Breast epithelium (tissue), 4 donors: ENCODE data around the gene TCF4. TPM values are rescaled to one million over a fixed set of nuclear protein-coding genes. Genes with fewer than 3 reads are reported as not detected.

ENCODE experiments used
- DNase-seq, 2 donors: peaks; one replicate each; pipeline ENCODE4 v3.0.0-alpha.2; 2019; ENCODE audit warnings: low spot score in 2 of 2
- H3K27ac ChIP-seq, 2 donors: fragments of 200-600 bp; sonication (generic) in 1 of 2; one replicate each; pipeline ENCODE4 v1.5.1; 2016 to 2019; ENCODE audit warnings: mild to moderate bottlenecking in 1 of 2
- H3K27me3 ChIP-seq, 2 donors: fragments of 200-600 bp; sonication (generic) in 1 of 2; one replicate each; pipeline versions ENCODE4 v1.5.1 to v1.6.0; 2017 to 2019; ENCODE audit warnings: control low read depth in 1 of 2, mild to moderate bottlenecking in 1 of 2
- H3K36me3 ChIP-seq: fragments of 200-600 bp; one replicate; pipeline ENCODE4 v1.5.1; 2019
- H3K4me1 ChIP-seq, 2 donors: fragments of 200-600 bp; sonication (generic); one replicate each; pipeline ENCODE4 v1.5.1; 2016 to 2019; ENCODE audit warnings: control low read depth in 1 of 2
- H3K4me3 ChIP-seq, 3 donors: fragments of 200-600 bp; sonication (generic); 1 replicate in 2 of 3; 2 replicates in 1 of 3; pipeline ENCODE4 v1.5.1; 2016 to 2019; ENCODE audit warnings: mild to moderate bottlenecking in 3 of 3, moderate library complexity in 2 of 3
- H3K9me3 ChIP-seq, 2 donors: fragments of 200-600 bp; sonication (generic) in 1 of 2; one replicate each; pipeline ENCODE4 v1.5.1; 2016 to 2019; ENCODE audit warnings: control low read depth in 1 of 2
- POLR2A ChIP-seq: fragments of 450-650 bp; IDR thresholded peaks from one replicate; pipeline ENCODE4 v1.6.1; 2016; ENCODE audit warnings: antibody characterized with exemption, mild to moderate bottlenecking, moderate library complexity
- POLR2AphosphoS5 ChIP-seq, 3 donors: sonication (generic); formaldehyde crosslinking; IDR thresholded peaks; one replicate each; pipeline ENCODE4 v1.6.1; 2017; ENCODE audit warnings: antibody characterized with exemption in 3 of 3
- intact Hi-C: fragments of 100-400 bp; cut with DNase I; formaldehyde crosslinking; loops from one replicate; pipeline ENCODE4 v1.15.1; 2023; ENCODE audit warnings: low total_unique reads
- total RNA-seq, 3 donors: library from RNA; depleted of rRNA; stranded (reverse); fragments of >200 nt; gene quantifications; one replicate each; pipeline ENCODE4 v1.1.0, GENCODE V29; 2016
- TF ChIP-seq, protein P1 (sequence below), 3 donors: fragments of 450-650 bp; IDR thresholded peaks; one replicate each; pipeline ENCODE4 v1.5.1; 2016 to 2017; ENCODE audit warnings: antibody characterized with exemption in 3 of 3, mild to moderate bottlenecking in 3 of 3, moderate library complexity in 3 of 3

TCF4 gene
- total RNA-seq, 3 donors from 2014 or later: 79.6 to 133 (median 114) TPM

DNA sequence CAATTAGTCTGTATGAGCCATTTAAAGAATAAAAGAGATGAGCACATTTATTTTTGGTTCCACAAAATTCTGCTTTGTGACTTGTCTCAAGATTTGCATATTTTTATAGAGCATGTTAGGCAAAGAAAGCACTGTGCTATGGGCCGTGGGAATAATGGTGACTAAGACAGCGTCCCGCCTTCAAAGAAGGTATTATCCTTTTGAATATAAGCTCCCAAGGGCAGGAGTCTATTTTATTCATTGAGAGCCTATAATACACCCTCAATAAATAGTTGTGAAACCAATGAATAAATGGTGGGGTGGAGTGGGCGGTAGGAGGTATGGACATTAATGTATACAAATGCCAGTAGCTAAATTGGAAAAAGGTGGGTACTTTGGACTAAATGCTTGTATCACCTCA lies 20.5 kb upstream of the TCF4 start:
- no peaks in the 10 kb centered on the region for H3K4me1 ChIP-seq
- H3K27ac ChIP-seq: no peak overlapping the region
- TF ChIP-seq, protein P1, sequence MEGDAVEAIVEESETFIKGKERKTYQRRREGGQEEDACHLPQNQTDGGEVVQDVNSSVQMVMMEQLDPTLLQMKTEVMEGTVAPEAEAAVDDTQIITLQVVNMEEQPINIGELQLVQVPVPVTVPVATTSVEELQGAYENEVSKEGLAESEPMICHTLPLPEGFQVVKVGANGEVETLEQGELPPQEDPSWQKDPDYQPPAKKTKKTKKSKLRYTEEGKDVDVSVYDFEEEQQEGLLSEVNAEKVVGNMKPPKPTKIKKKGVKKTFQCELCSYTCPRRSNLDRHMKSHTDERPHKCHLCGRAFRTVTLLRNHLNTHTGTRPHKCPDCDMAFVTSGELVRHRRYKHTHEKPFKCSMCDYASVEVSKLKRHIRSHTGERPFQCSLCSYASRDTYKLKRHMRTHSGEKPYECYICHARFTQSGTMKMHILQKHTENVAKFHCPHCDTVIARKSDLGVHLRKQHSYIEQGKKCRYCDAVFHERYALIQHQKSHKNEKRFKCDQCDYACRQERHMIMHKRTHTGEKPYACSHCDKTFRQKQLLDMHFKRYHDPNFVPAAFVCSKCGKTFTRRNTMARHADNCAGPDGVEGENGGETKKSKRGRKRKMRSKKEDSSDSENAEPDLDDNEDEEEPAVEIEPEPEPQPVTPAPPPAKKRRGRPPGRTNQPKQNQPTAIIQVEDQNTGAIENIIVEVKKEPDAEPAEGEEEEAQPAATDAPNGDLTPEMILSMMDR (IDR thresholded peaks at IDR 0.05): no peak
- TF ChIP-seq POLR2AphosphoS5 (IDR thresholded peaks at IDR 0.05): no peak
- TF ChIP-seq POLR2A: no peak
- no peaks in the 10 kb centered on the region for H3K27me3 ChIP-seq
- H3K4me3 ChIP-seq: no peak overlapping the region
- intact Hi-C loops: no loop called here
- H3K36me3 ChIP-seq: no peaks in the 10 kb centered on the region
- H3K9me3 ChIP-seq: no peaks in the 10 kb centered on the region
- DNase-seq: no peak

DNA sequence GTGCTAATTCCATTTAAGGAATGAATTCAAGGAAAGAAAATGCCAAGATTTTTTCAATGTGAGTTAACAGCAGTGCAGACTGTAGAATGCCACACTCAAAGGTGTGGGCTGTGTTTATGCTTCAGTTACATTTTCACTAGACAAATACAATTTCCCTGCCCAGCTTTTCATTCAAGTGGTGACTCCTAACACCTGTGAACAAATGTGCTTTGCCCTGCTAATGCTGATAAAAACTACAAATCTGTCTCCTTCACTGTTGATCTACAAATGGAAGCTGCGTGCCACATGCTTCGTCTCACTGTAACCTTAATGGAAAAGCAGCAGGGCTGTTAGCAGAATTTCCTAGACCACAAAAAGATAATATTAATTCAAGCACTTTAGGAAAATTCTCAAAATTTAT lies 19.8 kb upstream of the TCF4 start:
- no peak overlapping the region for H3K27ac ChIP-seq
- intact Hi-C loops: no loop called here
- H3K4me3 ChIP-seq: no peak overlapping the region
- no peaks in the 10 kb centered on the region for H3K36me3 ChIP-seq
- TF ChIP-seq, protein P1 (IDR thresholded peaks at IDR 0.05): no peak
- no peak for TF ChIP-seq POLR2A
- no peak for TF ChIP-seq POLR2AphosphoS5 (IDR thresholded peaks at IDR 0.05)
- H3K4me1 ChIP-seq: no peaks in the 10 kb centered on the region
- H3K27me3 ChIP-seq: no peaks in the 10 kb centered on the region
- no peaks in the 10 kb centered on the region for H3K9me3 ChIP-seq
- no peak for DNase-seq

DNA sequence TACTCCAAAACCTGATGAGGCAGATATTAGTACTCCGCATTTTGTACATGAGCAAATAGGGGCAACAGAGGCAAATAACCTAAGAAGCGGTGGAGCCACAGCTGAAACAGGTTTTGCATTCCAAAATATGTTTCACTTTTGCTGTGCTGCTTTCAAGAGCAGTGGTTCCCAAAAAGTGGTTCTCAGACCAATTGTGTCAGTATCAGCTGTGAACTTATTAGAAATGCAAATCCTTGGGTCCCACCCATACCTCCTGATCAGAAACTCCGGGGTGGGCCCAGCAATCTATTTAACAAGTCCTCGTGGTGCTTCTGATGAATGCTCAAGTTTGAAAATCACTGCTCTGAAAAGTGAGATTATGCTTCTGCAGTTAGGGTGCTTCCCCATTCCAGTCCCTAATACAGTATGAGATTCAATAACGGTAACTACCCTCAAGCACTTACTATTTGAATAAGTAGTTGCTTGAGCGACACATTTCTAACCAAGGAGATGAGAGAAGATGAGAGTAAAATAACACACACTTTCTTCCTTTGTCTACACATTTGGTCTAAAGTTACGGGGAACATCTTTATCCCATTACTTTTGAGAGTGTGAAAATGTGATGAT lies 17.8 kb upstream of the TCF4 start:
- TF ChIP-seq POLR2AphosphoS5 (IDR thresholded peaks at IDR 0.05) (no peak), POLR2A (no peak)
- H3K9me3 ChIP-seq: no peaks in the 10 kb centered on the region
- no peak overlapping the region for H3K4me3 ChIP-seq
- no peaks in the 10 kb centered on the region for H3K4me1 ChIP-seq
- DNase-seq: no peak
- no peaks in the 10 kb centered on the region for H3K36me3 ChIP-seq
- H3K27ac ChIP-seq: no peak overlapping the region
- H3K27me3 ChIP-seq: no peaks in the 10 kb centered on the region
- intact Hi-C loops: no loop called here

DNA sequence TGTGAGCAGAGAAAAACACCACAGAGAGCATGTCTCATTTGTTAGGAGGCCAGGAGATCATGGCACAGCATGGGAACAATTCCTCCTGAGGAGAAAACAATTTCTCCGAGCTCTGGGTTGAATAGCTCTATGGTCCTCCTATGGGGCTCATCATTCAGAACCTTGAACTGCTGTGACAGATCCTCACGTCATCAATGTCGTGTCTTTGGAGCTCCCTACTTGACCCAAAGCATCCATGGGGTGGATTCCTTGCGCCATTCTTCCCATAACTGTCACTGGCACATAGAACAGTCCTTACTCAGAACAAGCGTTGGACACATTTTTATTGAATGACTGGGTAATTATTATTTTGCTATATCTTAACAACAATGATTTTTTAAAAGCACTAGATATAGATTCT lies 15.8 kb upstream of the TCF4 start:
- H3K27ac ChIP-seq: no peak overlapping the region
- no peak for TF ChIP-seq POLR2AphosphoS5 (IDR thresholded peaks at IDR 0.05)
- TF ChIP-seq POLR2A: no peak
- TF ChIP-seq, protein P1 (IDR thresholded peaks at IDR 0.05): no peak
- no peaks in the 10 kb centered on the region for H3K9me3 ChIP-seq
- H3K4me1 ChIP-seq: no peaks in the 10 kb centered on the region
- intact Hi-C loops: no loop called here
- DNase-seq: no peak
- H3K4me3 ChIP-seq: no peak overlapping the region
- H3K27me3 ChIP-seq: no peaks in the 10 kb centered on the region
- H3K36me3 ChIP-seq: no peaks in the 10 kb centered on the region

DNA sequence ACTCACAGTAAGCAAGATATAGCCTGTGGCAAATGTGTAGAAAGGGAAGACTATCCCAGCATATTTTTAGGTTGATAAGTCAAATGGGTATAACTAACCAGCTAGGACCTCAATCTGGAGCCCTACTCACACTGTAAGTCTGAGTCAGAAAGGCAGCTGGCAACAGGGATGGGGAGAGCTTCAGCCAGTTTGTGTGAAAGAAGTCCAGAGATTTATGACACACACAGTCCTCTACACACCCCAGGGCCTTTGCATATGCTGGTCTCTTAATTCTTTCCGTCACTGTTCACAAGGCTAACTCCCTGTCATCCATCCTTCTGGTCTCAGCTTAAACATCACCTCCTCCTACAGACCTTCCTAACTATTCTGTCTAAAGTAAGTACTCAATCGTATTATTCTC lies 5.9 kb upstream of the TCF4 start:
- TF ChIP-seq, protein P1 (IDR thresholded peaks at IDR 0.05): no peak
- TF ChIP-seq POLR2A (no peak), POLR2AphosphoS5 (IDR thresholded peaks at IDR 0.05) (no peak)
- intact Hi-C loops: no loop called here
- no peaks in the 10 kb centered on the region for H3K4me1 ChIP-seq

DNA sequence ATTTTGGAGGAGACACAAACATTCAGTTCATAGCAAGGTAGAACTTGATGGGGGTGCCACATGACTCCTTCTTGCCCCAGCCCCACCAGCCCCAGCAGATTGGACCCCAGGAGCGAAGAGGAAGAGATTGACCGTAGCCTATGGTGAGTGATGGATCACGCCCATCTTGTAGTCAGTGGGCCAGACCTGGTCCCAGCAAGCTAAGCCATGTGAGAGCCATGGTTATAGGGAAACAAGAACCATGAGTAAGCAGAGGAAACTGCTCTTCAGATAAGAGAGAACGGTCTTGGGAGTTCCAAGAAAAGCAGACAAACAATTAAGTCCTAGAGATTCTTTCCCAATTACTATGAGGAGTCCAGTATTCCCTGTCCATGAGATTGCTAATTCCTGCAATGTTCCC lies 4.6 kb upstream of the TCF4 start:
- intact Hi-C loops: no loop called here
- TF ChIP-seq, protein P1 (IDR thresholded peaks at IDR 0.05): no peak
- TF ChIP-seq POLR2AphosphoS5 (IDR thresholded peaks at IDR 0.05) (no peak), POLR2A (no peak)
- no peak overlapping the region for H3K27ac ChIP-seq
- no peaks in the 10 kb centered on the region for H3K27me3 ChIP-seq
- H3K36me3 ChIP-seq: no peaks in the 10 kb centered on the region
- no peak for DNase-seq
- H3K4me1 ChIP-seq: no peaks in the 10 kb centered on the region
- H3K4me3 ChIP-seq: no peak overlapping the region
- H3K9me3 ChIP-seq: no peaks in the 10 kb centered on the region

More for the DNA sequence above, 5.9 kb upstream of the TCF4 start:
- no peaks in the 10 kb centered on the region for H3K27me3 ChIP-seq
- H3K9me3 ChIP-seq: no peaks in the 10 kb centered on the region
- no peak overlapping the region for H3K27ac ChIP-seq
- DNase-seq: no peak
- H3K4me3 ChIP-seq: no peak overlapping the region
- H3K36me3 ChIP-seq: no peaks in the 10 kb centered on the region
